Measurements from ENCODE around the gene TMOD1. TPM values are rescaled to one million over a fixed set of nuclear protein-coding genes. Genes with fewer than 3 reads are reported as not detected.

TMOD1 gene
- total and polyA plus RNA-seq, 2 of the 13 experiments (the other 11 are each of a cell fraction or from before 2014, with no cell fraction given) = 0.04 to 0.07 TPM

DNA sequence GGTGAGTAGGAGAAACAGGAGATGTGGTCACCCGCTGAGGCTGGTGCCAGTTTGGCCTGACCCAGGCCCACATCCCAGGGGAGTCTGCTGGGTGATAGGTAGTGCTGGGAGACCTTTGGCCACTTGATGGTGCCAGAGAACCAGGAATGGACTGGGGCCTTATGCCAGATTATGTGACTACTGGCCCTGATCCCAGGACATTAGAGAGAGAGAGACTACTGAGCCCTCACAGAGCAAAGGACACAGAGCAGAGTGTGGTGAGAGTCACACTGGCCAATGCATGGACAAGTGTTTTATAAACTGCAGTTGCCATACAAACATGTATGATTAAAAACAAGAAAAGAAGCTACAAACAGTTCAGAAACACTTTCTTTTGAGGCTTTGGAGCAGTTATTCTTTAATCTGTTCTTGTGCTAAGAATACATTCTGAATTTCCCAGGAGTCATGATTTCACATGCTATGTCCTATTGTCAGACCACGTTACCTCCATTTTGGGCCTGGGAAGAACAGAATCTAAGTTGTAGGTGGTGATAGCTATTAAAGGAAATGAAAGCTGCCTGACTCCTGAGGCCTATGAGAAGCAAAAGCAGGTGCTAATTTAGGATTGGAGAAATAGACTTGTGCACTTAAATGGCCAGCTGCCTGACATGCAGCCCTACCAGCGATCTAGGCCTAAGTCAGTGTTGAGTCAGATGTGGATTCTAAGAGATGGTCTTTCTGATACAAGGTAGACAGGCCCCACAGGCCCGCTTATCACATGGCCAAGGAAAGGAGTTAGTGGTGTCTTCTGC is 32.6 kb upstream of the TMOD1 start (continued):
- TF ChIP-seq, protein P1, sequence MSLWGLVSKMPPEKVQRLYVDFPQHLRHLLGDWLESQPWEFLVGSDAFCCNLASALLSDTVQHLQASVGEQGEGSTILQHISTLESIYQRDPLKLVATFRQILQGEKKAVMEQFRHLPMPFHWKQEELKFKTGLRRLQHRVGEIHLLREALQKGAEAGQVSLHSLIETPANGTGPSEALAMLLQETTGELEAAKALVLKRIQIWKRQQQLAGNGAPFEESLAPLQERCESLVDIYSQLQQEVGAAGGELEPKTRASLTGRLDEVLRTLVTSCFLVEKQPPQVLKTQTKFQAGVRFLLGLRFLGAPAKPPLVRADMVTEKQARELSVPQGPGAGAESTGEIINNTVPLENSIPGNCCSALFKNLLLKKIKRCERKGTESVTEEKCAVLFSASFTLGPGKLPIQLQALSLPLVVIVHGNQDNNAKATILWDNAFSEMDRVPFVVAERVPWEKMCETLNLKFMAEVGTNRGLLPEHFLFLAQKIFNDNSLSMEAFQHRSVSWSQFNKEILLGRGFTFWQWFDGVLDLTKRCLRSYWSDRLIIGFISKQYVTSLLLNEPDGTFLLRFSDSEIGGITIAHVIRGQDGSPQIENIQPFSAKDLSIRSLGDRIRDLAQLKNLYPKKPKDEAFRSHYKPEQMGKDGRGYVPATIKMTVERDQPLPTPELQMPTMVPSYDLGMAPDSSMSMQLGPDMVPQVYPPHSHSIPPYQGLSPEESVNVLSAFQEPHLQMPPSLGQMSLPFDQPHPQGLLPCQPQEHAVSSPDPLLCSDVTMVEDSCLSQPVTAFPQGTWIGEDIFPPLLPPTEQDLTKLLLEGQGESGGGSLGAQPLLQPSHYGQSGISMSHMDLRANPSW (CRISPR knock-in tag; IDR thresholded peaks at IDR 0.05; ENCODE audit: borderline replicate concordance) = no peak
- no peak for TF ChIP-seq SIN3A (IDR thresholded peaks at IDR 0.05; ENCODE audit: borderline replicate concordance, low read depth, low read length)
- TF ChIP-seq ZNF496 (CRISPR knock-in tag; IDR thresholded peaks at IDR 0.05; ENCODE audit: insufficient replicate concordance) = no peak
- no peak for TF ChIP-seq ATF7 (IDR thresholded peaks at IDR 0.05)
- no peak for TF ChIP-seq ATF7 (CRISPR knock-in tag; IDR thresholded peaks at IDR 0.05)
- TF ChIP-seq ZMYM4 (CRISPR knock-in tag; IDR thresholded peaks at IDR 0.05) = 0 out of 2 replicates have a peak, but pooled peaks have one; percentile 21
- TF ChIP-seq, protein P2, sequence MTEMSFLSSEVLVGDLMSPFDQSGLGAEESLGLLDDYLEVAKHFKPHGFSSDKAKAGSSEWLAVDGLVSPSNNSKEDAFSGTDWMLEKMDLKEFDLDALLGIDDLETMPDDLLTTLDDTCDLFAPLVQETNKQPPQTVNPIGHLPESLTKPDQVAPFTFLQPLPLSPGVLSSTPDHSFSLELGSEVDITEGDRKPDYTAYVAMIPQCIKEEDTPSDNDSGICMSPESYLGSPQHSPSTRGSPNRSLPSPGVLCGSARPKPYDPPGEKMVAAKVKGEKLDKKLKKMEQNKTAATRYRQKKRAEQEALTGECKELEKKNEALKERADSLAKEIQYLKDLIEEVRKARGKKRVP (CRISPR knock-in tag; IDR thresholded peaks at IDR 0.05) = no peak
- no peak for TF ChIP-seq ZNF605 (CRISPR knock-in tag; IDR thresholded peaks at IDR 0.05)
- TF ChIP-seq, protein P3, sequence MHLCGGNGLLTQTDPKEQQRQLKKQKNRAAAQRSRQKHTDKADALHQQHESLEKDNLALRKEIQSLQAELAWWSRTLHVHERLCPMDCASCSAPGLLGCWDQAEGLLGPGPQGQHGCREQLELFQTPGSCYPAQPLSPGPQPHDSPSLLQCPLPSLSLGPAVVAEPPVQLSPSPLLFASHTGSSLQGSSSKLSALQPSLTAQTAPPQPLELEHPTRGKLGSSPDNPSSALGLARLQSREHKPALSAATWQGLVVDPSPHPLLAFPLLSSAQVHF (CRISPR knock-in tag; IDR thresholded peaks at IDR 0.05) = no peak
- TF ChIP-seq, protein P4, sequence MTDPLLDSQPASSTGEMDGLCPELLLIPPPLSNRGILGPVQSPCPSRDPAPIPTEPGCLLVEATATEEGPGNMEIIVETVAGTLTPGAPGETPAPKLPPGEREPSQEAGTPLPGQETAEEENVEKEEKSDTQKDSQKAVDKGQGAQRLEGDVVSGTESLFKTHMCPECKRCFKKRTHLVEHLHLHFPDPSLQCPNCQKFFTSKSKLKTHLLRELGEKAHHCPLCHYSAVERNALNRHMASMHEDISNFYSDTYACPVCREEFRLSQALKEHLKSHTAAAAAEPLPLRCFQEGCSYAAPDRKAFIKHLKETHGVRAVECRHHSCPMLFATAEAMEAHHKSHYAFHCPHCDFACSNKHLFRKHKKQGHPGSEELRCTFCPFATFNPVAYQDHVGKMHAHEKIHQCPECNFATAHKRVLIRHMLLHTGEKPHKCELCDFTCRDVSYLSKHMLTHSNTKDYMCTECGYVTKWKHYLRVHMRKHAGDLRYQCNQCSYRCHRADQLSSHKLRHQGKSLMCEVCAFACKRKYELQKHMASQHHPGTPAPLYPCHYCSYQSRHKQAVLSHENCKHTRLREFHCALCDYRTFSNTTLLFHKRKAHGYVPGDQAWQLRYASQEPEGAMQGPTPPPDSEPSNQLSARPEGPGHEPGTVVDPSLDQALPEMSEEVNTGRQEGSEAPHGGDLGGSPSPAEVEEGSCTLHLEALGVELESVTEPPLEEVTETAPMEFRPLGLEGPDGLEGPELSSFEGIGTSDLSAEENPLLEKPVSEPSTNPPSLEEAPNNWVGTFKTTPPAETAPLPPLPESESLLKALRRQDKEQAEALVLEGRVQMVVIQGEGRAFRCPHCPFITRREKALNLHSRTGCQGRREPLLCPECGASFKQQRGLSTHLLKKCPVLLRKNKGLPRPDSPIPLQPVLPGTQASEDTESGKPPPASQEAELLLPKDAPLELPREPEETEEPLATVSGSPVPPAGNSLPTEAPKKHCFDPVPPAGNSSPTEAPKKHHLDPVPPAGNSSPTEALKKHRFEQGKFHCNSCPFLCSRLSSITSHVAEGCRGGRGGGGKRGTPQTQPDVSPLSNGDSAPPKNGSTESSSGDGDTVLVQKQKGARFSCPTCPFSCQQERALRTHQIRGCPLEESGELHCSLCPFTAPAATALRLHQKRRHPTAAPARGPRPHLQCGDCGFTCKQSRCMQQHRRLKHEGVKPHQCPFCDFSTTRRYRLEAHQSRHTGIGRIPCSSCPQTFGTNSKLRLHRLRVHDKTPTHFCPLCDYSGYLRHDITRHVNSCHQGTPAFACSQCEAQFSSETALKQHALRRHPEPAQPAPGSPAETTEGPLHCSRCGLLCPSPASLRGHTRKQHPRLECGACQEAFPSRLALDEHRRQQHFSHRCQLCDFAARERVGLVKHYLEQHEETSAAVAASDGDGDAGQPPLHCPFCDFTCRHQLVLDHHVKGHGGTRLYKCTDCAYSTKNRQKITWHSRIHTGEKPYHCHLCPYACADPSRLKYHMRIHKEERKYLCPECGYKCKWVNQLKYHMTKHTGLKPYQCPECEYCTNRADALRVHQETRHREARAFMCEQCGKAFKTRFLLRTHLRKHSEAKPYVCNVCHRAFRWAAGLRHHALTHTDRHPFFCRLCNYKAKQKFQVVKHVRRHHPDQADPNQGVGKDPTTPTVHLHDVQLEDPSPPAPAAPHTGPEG (CRISPR knock-in tag; IDR thresholded peaks at IDR 0.05) = no peak
- TF ChIP-seq TBX2 (CRISPR knock-in tag; IDR thresholded peaks at IDR 0.05; ENCODE audit: borderline replicate concordance) = no peak
- TF ChIP-seq ZNF546 (CRISPR knock-in tag; conservative IDR thresholded peaks at IDR 0.05) = no peak
- TF ChIP-seq, protein P5, sequence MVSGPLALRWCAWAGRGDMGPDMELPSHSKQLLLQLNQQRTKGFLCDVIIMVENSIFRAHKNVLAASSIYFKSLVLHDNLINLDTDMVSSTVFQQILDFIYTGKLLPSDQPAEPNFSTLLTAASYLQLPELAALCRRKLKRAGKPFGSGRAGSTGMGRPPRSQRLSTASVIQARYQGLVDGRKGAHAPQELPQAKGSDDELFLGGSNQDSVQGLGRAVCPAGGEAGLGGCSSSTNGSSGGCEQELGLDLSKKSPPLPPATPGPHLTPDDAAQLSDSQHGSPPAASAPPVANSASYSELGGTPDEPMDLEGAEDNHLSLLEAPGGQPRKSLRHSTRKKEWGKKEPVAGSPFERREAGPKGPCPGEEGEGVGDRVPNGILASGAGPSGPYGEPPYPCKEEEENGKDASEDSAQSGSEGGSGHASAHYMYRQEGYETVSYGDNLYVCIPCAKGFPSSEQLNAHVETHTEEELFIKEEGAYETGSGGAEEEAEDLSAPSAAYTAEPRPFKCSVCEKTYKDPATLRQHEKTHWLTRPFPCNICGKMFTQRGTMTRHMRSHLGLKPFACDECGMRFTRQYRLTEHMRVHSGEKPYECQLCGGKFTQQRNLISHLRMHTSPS (CRISPR knock-in tag; IDR thresholded peaks at IDR 0.05; ENCODE audit: low read depth) = no peak
- no peak for TF ChIP-seq ZNF782 (CRISPR knock-in tag; IDR thresholded peaks at IDR 0.05; ENCODE audit: borderline replicate concordance)
- TF ChIP-seq, protein P6, sequence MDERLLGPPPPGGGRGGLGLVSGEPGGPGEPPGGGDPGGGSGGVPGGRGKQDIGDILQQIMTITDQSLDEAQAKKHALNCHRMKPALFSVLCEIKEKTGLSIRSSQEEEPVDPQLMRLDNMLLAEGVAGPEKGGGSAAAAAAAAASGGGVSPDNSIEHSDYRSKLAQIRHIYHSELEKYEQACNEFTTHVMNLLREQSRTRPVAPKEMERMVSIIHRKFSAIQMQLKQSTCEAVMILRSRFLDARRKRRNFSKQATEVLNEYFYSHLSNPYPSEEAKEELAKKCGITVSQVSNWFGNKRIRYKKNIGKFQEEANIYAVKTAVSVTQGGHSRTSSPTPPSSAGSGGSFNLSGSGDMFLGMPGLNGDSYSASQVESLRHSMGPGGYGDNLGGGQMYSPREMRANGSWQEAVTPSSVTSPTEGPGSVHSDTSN (CRISPR knock-in tag; IDR thresholded peaks at IDR 0.05) = no peak
